GM13976 (cell line): ENCODE results near the gene AGBL4.
"Not testable (repeated sequence)": the region's sequence is repeated elsewhere in the genome, so short reads cannot be mapped to it uniquely, and the experiment has no call there.

Experiments
- DNase-seq: peaks from one replicate; pipeline ENCODE4 v3.0.0; 2012; ENCODE audit warnings: low spot score
- CTCF ChIP-seq: IDR thresholded peaks from 2 replicates; pipeline ENCODE4 v1.5.1; 2012; ENCODE audit warnings: borderline replicate concordance, mild to moderate bottlenecking; ENCODE audit not compliant: insufficient read depth; ENCODE audit errors: extremely low read depth, missing control alignments, control extremely low read depth
- in situ Hi-C: fragments of 300-500 bp; cut with MboI; formaldehyde crosslinking; loops from one replicate; pipeline ENCODE4 v1.12.0; 2022; ENCODE audit warnings: low sequenced_read_pairs, mixed read lengths, inconsistent platforms; ENCODE audit not compliant: unreplicated experiment

Gene AGBL4

DNA sequence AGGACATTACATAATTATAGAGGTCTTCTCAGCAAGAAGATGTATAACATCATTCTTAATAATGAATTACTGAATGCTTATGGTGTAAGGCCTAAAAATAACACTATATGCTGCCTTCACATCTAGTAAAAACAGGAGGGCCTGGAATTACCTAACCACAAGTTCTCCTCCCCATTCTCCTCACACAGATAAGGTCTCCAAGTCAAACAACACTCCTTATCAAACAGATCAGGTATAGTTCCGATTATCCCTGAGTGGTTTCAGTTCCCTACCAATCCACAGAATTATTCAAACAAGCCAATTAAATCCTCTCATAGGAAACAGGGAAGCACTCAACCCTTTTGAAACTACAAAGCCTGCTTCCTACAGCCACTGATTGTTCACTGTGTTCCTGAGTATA is 4.0 kb upstream of the AGBL4 start:
- no peak for TF ChIP-seq CTCF
- in situ Hi-C loops = no loop called here
- DNase-seq = no peak

DNA sequence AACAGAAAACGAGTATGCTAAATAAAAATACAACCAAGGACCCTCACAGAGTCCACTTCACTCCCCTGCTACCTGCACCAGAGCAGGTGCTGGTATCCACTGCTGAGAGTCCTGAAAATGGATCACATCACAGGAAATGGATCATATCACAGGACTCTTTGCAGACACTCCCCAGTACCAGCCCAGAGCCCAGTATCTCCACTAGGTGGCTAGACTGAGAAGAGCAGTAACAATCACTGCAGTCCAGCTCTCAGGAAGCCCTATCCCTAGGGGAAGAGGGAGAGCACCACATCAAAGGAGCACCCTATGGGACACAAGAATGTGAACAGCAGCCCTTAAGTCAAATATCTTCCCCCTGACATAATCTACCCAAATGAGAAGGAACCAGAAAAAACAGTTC is 28.0 kb downstream of the AGBL4 start:
- no peak for TF ChIP-seq CTCF
- no peak for DNase-seq
- in situ Hi-C loops = no loop called here

DNA sequence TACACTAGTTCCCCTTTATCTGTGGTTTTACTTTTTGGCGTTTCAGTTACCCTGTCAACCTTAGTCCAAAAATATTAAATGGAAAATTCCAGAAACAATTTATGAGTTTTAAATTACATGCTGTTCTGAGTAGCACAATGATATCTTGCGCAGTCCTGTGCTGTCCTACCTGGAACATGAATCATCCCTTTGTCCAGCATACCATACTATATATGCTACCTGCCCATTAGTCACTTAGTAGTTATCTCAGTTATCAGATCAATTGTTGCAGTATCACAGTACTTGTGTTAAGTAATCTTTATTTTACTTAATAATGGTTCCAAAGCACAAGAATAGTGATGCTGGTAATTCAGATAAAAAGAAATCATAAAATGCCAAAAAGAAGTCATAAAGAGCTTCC is 52.7 kb downstream of the AGBL4 start:
- in situ Hi-C loops = no loop called here
- no peak for DNase-seq
- no peak for TF ChIP-seq CTCF

- no peak for TF ChIP-seq CTCF
- in situ Hi-C loops = no loop called here
- DNase-seq = no peak
These were observed 72.4 kb downstream of the AGBL4 start for GRCh38 chr1:49951385-49951784.

GRCh38 chr1:49915301-49915700 is 108.5 kb downstream of the AGBL4 start:
- in situ Hi-C loops, DNase-seq: not testable (repeated sequence)

GRCh38 chr1:49906365-49906764 is 117.4 kb downstream of the AGBL4 start:
- in situ Hi-C loops = no loop called here
- no peak for DNase-seq

GRCh38 chr1:49864581-49864980 is 159.2 kb downstream of the AGBL4 start:
- in situ Hi-C loops = no loop called here
- TF ChIP-seq CTCF = no peak
- DNase-seq = no peak

More at GRCh38 chr1:49906365-49906764, 117.4 kb downstream of the AGBL4 start:
- no peak for TF ChIP-seq CTCF
